A673 (cell line): ENCODE data around the gene SAYSD1. TPM values are rescaled to one million over a fixed set of nuclear protein-coding genes. Genes with fewer than 3 reads are reported as not detected.
A peak's percentile ranks its signal among the peaks of the same experiment; 100 is the strongest.

ENCODE experiments used
- BruUV-seq: library from RNA; stranded (reverse); fragments of 400-500 nt; replicated peaks from 2 replicates; lab custom pipeline; 2021; lab: Mats Ljungman, UMichigan
- CTCF ChIA-PET: fragments of 300-600 bp; sonication (Branson Sonifier 250); formaldehyde crosslinking; loops from one replicate; lab custom pipeline; 2022; ENCODE audit warnings: antibody characterized with exemption; lab: Charles Lee
- POLR2A ChIA-PET: fragments of 300-600 bp; sonication (Branson Sonifier 250); formaldehyde crosslinking; loops from one replicate; lab custom pipeline; 2022; ENCODE audit warnings: antibody characterized with exemption; ENCODE audit not compliant: low non-redundant PET; lab: Charles Lee
- DNase-seq: peaks from one replicate; pipeline ENCODE4 v3.0.0-alpha.2; 2015; ENCODE audit warnings: low spot score
- H3K27ac ChIP-seq: fragments of 200-600 bp; sonication (generic); 2 replicates; pipeline ENCODE4 v1.5.1; 2016; ENCODE audit warnings: mixed run types, low read depth, mild to moderate bottlenecking, mixed read lengths, antibody characterized with exemption, low read length; ENCODE audit not compliant: poor library complexity, severe bottlenecking
- H3K27me3 ChIP-seq: fragments of 200-600 bp; sonication (generic); replicated peaks from 2 replicates; pipeline ENCODE4 v1.6.1; 2017; ENCODE audit warnings: mixed run types, low read depth, mild to moderate bottlenecking, mixed read lengths, antibody characterized with exemption, low read length; ENCODE audit not compliant: insufficient read depth, poor library complexity
- H3K36me3 ChIP-seq: fragments of 200-600 bp; sonication (generic); 2 replicates; pipeline ENCODE4 v1.6.1; 2016; ENCODE audit warnings: mixed run types, mild to moderate bottlenecking, mixed read lengths, antibody characterized with exemption, low read length; ENCODE audit not compliant: insufficient read depth, poor library complexity, severe bottlenecking
- H3K4me1 ChIP-seq: fragments of 200-600 bp; sonication (generic); 2 replicates; pipeline ENCODE4 v1.6.1; 2017; ENCODE audit warnings: mixed run types, mild to moderate bottlenecking, mixed read lengths, antibody characterized with exemption, low read length; ENCODE audit not compliant: insufficient read depth, poor library complexity, severe bottlenecking
- H3K4me3 ChIP-seq: fragments of 200-600 bp; sonication (generic); 2 replicates; pipeline ENCODE4 v1.5.1; 2016; ENCODE audit warnings: low read depth, mixed run types, mild to moderate bottlenecking, mixed read lengths, low read length; ENCODE audit not compliant: poor library complexity, severe bottlenecking
- H3K9me3 ChIP-seq: fragments of 200-600 bp; sonication (generic); 2 replicates; pipeline ENCODE4 v1.6.1; 2016; ENCODE audit warnings: mixed run types, low read depth, mild to moderate bottlenecking, mixed read lengths, antibody characterized with exemption, low read length; ENCODE audit not compliant: poor library complexity, severe bottlenecking
- CTCF ChIP-seq: fragments of 300-800, 200-600 bp; sonication (generic); conservative IDR thresholded peaks from 2 replicates; pipeline ENCODE4 v1.5.1; 2017; ENCODE audit warnings: low read depth, mild to moderate bottlenecking, antibody characterized with exemption, low read length, moderate library complexity, mixed read lengths
- EZH2 ChIP-seq: fragments of 200-600 bp; sonication (generic); IDR thresholded peaks from 2 replicates; pipeline ENCODE4 v1.6.1; 2017; ENCODE audit warnings: borderline replicate concordance, low read depth, mild to moderate bottlenecking, mixed read lengths, antibody characterized with exemption, low read length; ENCODE audit not compliant: poor library complexity, severe bottlenecking
- intact Hi-C: fragments of 100-400 bp; cut with micrococcal nuclease; formaldehyde crosslinking; loops from one replicate; pipeline ENCODE4 v1.10.0; 2022; ENCODE audit not compliant: unreplicated experiment
- total RNA-seq: library from RNA; stranded (reverse); gene quantifications from 2 replicates; pipeline ENCODE4 v1.2.3, GENCODE V29; 2021

SAYSD1 gene
- total RNA-seq, 1 experiment from 2014 or later: 16.2 TPM

- POLR2A ChIA-PET: no interaction called here
Observed at GRCh38 chr6:39124114-39124513, 9.1 kb upstream of the SAYSD1 start.

GRCh38 chr6:39118921-39119320 lies 3.9 kb upstream of the SAYSD1 start:
- POLR2A ChIA-PET: no interaction called here
- H3K27me3 ChIP-seq: peaks cover 4% of the 10 kb centered on the region
- no peak overlapping the region for H3K27ac ChIP-seq
- no peak for DNase-seq
- H3K9me3 ChIP-seq: no peaks in the 10 kb centered on the region
- H3K36me3 ChIP-seq: no peaks in the 10 kb centered on the region
- intact Hi-C loops: no loop called here
- no peak for TF ChIP-seq EZH2
- no peak for TF ChIP-seq CTCF
- no TSS peak for BruUV-seq
- peaks cover 4% of the 10 kb centered on the region for H3K4me1 ChIP-seq
- CTCF ChIA-PET: no interaction called here
- H3K4me3 ChIP-seq: no peak overlapping the region

More at GRCh38 chr6:39124114-39124513, 9.1 kb upstream of the SAYSD1 start:
- DNase-seq: no peak
- CTCF ChIA-PET: no interaction called here
- no peak for TF ChIP-seq CTCF
- TF ChIP-seq EZH2: no peak
- Histone ChIP-seq H3K27ac (no peak overlapping the region), H3K4me3 (no peak overlapping the region), H3K9me3 (no peaks in the 10 kb centered on the region), H3K36me3 (no peaks in the 10 kb centered on the region), H3K4me1 (no peaks in the 10 kb centered on the region), H3K27me3 (peaks cover 13% of the 10 kb centered on the region)
- intact Hi-C loops: no loop called here
- BruUV-seq: no TSS peak

GRCh38 chr6:39114388-39114703 lies 640 bp downstream of the SAYSD1 start:
- intact Hi-C loops: no loop called here
- BruUV-seq: no TSS peak
- Histone ChIP-seq H3K4me1 (peaks cover 4% of the 10 kb centered on the region), H3K27me3 (no peaks in the 10 kb centered on the region), H3K36me3 (peaks cover 5% of the 10 kb centered on the region), H3K27ac (peak overlapping the region; percentile 84), H3K9me3 (no peaks in the 10 kb centered on the region), H3K4me3 (peak overlapping the region; percentile 76)
- ChIA-PET CTCF (interaction anchor here (0.6 kb wide), 1 partner anchor 14 kb away, joined by 3 read pairs; no protein-coding TSS in a partner anchor), POLR2A (no interaction called here)
- DNase-seq: no peak
- TF ChIP-seq EZH2 (no peak), CTCF (no peak)
